Measurements from ENCODE around the gene CACNA1B.

Gene CACNA1B

DNA sequence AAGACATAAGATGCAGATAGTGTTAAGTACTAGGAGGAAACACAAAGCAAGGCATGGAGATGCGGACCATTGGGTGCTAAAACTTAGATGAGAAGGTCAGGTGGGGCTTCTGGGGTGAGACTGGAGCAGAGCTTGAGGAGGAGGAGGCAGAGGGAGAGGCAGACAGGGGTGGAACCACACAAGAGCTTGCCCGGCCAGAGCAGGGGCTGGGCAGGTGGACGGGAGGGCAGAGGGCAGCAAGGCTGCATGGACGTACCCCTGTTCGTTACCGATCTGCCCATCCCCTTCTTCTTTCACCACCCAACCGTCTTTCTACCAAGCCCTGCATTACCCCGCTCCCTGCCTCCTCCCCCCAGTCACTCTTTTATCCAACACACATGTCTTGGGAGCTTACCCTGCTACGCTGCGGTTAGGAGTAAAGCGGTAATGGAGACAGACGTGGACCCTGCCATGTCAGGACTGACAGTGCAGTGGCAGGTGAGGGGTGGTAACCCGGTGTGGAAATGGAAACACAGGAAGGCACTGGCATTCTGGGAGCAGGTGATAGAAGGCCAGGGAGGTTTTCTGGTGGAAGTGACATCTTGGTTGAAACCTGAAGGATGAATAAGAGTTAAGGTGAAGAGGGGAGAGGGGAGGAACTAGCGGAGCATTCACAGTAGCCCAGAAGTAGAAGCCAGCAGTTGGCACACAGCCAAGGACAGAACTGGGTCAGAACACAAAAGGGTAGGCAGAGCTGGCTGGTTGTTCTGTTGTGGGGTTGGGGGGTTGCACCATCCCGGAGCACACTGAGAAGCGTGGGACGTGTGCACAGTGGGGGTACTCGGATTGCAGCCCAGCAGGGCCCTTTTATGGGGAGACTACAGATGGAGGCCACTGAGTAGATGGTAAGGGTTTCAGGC lies 167.2 kb downstream of the CACNA1B start:
- DNase-seq, result no peak

DNA sequence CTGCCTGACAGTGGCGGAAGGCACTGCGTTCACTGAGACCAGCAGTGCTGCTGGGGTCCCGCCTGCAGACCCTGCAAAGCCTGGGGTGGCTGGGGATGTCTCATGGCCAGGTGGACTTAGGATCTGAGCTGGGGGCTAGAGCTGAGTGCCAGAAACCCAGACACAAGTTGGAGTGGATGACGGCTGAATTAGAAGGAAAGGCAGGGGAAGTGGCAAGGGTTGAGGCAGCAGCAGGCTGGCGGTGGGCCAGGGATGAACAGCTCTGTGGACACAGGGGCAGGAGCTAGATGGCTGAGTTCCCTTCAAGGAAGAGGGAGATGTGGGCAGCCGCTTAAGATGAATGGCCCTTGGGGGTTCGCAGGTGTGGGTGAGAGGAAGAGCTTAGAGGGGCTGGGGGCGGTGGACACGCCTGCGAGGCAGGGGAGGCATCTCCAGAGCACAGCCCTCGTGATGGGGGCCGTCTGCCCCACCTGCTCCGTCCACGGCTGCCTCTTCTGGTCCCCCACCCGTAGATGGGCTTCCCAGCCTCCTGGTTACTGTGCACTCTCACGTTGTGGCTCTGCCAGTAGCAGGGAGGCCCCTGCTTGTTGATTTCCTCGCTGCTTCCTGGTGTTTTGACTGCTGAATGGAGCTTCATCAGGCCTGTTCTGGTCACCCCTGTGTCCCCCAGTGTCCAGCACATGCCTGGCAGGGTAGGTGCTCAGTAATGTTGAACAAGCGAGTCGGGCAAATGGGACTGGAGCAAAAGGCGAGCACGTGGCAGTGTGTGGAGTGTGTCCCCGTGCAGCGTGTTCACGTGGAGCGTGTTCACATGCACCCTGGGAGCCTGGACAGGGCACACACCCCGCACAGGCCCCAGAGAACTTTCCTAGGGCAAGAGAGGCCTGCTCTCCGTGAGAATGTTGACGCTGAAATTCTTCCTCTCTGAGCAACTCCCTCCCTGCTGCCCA lies 168.2 kb downstream of the CACNA1B start:
- no peak for DNase-seq

DNA sequence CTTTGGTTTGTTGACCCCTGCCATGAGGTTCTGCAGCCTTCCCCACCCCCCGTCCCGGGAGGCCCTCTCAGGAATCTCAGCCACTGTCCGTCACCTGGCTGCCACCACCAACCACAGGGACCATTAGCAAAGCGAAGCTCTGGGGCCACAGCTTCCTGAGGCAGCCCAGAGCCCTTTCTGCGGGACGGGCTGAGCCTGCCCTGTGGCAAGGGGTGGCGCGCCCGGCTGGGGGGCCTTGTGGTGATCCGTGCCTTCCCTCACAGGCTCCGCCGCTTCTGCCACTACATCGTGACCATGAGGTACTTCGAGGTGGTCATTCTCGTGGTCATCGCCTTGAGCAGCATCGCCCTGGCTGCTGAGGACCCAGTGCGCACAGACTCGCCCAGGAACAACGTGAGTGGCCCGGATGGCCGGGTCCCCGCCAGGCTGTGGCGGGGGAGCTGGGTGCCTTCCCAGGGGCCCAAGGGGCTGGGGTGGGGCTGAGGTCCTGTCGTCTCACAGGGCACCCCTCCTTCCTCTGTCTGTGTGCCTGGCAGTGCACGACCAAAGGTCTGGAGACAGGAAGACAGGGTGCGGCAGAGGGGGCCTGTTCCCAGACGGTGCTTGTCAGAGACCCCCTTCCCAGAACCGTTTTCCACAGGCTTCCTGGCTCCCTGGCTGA lies 169.2 kb downstream of the CACNA1B start:
- no peak for DNase-seq

- DNase-seq, result no peak
These were observed 170.0 kb downstream of the CACNA1B start for GRCh38 chr9:138047469-138048040.

- DNase-seq, result no peak
These were observed 170.6 kb downstream of the CACNA1B start for GRCh38 chr9:138048184-138048583.

- DNase-seq, result no peak
These were observed 171.7 kb downstream of the CACNA1B start for GRCh38 chr9:138049085-138049778.

GRCh38 chr9:138049779-138050471 lies 172.3 kb downstream of the CACNA1B start:
- no peak for DNase-seq

GRCh38 chr9:138050472-138051330 lies 173.1 kb downstream of the CACNA1B start:
- DNase-seq, result no peak

DNA sequence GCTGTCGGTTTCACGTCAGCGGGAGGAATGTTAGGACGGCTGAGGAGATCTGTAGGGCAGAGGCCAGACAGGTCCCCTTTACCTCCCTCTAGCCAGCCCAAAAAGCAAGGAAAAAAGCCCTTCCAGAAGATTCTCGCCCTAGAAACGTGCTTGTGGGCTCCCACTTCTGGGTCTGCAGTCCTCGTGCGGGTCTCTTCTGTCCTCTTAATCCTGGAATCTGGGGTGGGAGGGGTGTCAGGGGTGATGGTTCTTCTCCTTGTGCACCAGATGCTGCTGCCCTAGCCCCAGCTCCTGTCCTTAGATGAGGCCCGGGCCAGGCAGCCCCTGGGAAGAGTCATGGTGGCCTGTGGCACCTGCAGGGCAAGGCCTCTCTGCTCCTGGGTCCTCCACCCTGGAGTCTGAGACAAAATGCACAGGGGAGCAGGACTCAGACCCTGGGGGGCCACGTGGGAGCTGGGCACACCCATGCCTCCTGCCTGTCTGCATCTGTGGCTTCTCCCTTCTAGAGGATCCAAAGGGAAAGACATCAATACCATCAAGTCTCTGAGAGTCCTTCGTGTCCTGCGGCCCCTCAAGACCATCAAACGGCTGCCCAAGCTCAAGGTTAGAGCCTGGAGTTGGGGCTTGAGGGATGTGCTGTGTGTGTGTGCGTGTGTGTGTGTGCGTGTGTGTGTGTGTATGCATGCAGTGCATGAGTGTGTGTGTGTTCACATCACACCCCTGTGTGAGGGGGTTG lies 174.2 kb downstream of the CACNA1B start:
- no peak for DNase-seq

GRCh38 chr9:138052322-138052615 lies 174.7 kb downstream of the CACNA1B start:
- DNase-seq, result no peak

DNA sequence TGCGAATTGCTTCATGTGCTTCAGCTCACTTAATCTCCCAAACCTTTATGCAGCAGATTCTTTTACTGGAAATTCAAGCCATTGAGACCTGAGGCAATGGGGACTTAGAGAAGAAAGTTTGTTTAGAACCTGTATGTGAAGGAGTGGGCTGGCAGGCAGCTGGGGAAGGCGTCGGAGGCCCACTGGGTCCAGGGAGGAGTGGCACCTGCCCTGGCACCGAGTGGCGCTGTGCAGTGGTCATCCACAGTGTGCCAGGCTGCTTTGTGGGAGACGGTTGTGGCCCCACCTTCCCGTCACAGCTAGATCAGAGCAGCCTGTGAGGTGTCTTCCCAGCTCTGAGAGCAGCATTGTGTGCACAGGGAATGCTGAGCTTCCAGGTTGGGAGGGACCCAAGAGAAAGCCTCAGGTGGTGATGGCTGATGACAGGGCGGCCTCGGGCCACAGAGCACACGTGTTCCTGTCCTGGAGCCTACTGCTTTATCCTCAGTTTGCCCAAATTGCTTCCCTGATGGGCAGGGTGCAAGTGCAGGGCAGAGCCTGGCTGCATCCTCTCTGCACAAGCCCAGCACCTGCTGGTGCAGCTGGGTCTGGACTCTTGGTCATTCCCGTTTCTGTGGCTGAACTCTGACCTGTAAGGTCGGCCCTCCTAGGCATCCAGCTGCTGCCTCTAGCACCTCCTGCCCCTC lies 175.2 kb downstream of the CACNA1B start:
- no peak for DNase-seq

GRCh38 chr9:138053321-138053868 lies 175.8 kb downstream of the CACNA1B start:
- no peak for DNase-seq

DNA sequence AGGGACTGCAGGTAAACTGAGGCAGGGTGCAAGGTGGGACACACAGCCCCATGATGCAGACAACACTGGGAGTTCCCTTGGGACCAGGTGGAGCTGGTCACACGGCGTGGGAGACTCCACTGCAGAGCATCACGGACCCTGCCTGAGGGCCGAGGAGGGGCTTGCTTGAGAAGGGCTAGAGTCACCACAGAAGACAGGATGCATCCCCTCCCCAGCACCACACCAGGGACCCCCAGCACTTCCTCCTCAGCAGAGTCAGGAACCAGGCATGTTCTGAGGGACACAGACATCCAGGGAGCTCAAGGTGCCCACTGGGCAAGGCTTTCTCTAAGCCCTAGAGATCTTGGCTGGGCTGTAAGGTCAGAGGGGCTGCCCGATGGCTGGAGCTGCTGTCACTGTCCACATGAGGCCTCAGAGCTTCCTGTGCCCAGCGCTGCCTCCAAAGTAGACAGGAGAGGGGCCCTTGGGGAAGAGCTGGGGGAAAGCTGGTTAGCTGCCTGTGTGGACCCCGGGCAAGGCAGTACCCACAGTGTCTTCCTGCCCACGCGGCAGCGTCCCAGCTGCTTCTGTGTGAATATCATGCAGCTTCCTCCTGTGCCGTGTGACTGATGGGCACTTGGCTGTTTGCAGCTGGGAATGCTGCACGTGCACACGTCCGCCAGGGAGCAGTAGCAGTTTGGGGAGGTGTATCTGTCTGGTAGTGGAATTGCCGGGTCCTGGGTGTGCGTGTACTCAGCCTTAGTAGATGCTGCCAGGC lies 176.6 kb downstream of the CACNA1B start:
- DNase-seq, result no peak

- no peak for DNase-seq
These were observed 180.1 kb downstream of the CACNA1B start for GRCh38 chr9:138057726-138058125.

- DNase-seq, result no peak
These were observed 180.6 kb downstream of the CACNA1B start for GRCh38 chr9:138058181-138058580.

DNA sequence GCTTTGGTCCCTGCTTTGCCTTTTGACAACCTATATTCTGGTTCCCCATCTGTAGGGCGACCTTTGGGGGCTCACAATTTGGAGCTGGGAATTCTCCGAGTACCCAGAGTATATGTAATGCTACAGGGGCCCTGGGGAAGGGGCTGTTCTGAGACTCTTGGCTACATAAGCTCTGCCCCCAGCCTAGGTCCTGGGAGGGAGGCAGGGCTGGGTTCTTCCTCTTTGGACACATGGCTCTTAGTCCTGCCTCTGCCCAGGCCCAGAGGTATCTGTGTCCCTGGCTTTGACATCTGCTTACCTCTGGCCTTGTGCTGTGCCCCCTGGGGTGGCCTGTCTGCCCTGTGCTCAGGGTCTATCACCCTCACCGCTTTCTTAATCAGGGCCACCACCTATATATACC lies 181.6 kb downstream of the CACNA1B start:
- no peak for DNase-seq

GRCh38 chr9:138060365-138060764 lies 182.8 kb downstream of the CACNA1B start:
- DNase-seq, result no peak

DNA sequence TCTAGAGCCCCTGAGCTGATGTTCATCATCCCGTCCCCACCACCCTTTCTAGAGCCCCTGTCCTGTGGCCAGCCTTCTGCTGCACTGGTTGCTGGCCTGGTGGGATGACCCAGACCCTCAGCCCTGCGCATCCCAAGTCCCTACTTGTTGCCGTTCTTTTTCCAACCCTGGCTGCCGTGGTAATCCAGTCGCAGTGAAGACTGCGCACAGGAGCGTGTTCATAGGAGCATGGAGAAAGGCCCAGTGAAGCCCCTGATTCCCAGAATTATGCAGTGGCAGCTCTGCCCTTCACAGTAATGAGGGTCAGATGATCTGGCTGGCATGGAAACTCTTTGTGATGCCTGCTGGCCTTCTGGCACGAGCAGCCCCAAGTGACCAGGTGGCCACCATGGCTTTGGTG lies 183.3 kb downstream of the CACNA1B start:
- DNase-seq, result no peak

Data from inflammatory macrophage treated with lipopolysaccharide for 4 hours (primary cell).